RWPE2 (cell line): Measurements from ENCODE around the gene CCDC191.

ENCODE experiments used
- ATAC-seq: fragments of 200-7000 bp; cut with Tn5 transposase; 3 replicates; pipeline ENCODE4 v1.9.1; 2021; ENCODE audit warnings: low read depth
- DNase-seq: peaks from one replicate; pipeline ENCODE4 v3.0.0-alpha.2; 2020; ENCODE audit warnings: low spot score
- H3K27ac ChIP-seq: fragments of 450-650 bp; 2 replicates; pipeline ENCODE4 v1.5.1; 2017; ENCODE audit warnings: mild to moderate bottlenecking; ENCODE audit not compliant: poor library complexity, severe bottlenecking
- H3K27me3 ChIP-seq: fragments of 250-450 bp; sonication (Bioruptor Pico); 2 replicates; pipeline ENCODE4 v1.5.1; 2021; ENCODE audit warnings: mild to moderate bottlenecking, moderate library complexity; ENCODE audit not compliant: insufficient read depth, poor library complexity, severe bottlenecking
- H3K36me3 ChIP-seq: fragments of 250-450 bp; sonication (Bioruptor Pico); 2 replicates; pipeline ENCODE4 v1.5.1; 2020; ENCODE audit warnings: low read depth, mild to moderate bottlenecking, moderate library complexity
- H3K4me1 ChIP-seq: fragments of 250-450 bp; sonication (Bioruptor Pico); 2 replicates; pipeline ENCODE4 v1.5.1; 2021; ENCODE audit warnings: mild to moderate bottlenecking, moderate library complexity; ENCODE audit not compliant: insufficient read depth, poor library complexity, severe bottlenecking
- H3K4me3 ChIP-seq: fragments of 250-450 bp; sonication (Bioruptor Pico); 2 replicates; pipeline ENCODE4 v1.5.1; 2021; ENCODE audit warnings: mild to moderate bottlenecking, moderate library complexity; ENCODE audit not compliant: severe bottlenecking
- H3K9me3 ChIP-seq: fragments of 250-450 bp; sonication (Bioruptor Pico); 2 replicates; pipeline ENCODE4 v1.5.1; 2021; ENCODE audit warnings: mild to moderate bottlenecking, moderate library complexity; ENCODE audit not compliant: severe bottlenecking
- CTCF ChIP-seq: fragments of 450-650 bp; IDR thresholded peaks from one replicate; pipeline ENCODE4 v1.5.1; 2017; ENCODE audit warnings: mild to moderate bottlenecking, moderate library complexity; ENCODE audit not compliant: poor library complexity, severe bottlenecking

Gene CCDC191

GRCh38 chr3:113914646-113915045, 141.7 kb downstream of the CCDC191 start:
- Histone ChIP-seq H3K27me3 (no peaks in the 10 kb centered on the region), H3K4me3 (no peak overlapping the region), H3K36me3 (no peaks in the 10 kb centered on the region), H3K9me3 (no peaks in the 10 kb centered on the region), H3K27ac (no peak overlapping the region), H3K4me1 (no peaks in the 10 kb centered on the region)
- DNase-seq (no peak), ATAC-seq (no peak)
- TF ChIP-seq CTCF = no peak
